ENCODE results near the gene ACAA2. TPM values are rescaled to one million over a fixed set of nuclear protein-coding genes. Genes with fewer than 3 reads are reported as not detected.
"Not testable (repeated sequence)": the region's sequence is repeated elsewhere in the genome, so short reads cannot be mapped to it uniquely, and the experiment has no call there.

ACAA2 gene
- total RNA-seq, 1 donor from 2014 or later: 99.0 TPM

DNA sequence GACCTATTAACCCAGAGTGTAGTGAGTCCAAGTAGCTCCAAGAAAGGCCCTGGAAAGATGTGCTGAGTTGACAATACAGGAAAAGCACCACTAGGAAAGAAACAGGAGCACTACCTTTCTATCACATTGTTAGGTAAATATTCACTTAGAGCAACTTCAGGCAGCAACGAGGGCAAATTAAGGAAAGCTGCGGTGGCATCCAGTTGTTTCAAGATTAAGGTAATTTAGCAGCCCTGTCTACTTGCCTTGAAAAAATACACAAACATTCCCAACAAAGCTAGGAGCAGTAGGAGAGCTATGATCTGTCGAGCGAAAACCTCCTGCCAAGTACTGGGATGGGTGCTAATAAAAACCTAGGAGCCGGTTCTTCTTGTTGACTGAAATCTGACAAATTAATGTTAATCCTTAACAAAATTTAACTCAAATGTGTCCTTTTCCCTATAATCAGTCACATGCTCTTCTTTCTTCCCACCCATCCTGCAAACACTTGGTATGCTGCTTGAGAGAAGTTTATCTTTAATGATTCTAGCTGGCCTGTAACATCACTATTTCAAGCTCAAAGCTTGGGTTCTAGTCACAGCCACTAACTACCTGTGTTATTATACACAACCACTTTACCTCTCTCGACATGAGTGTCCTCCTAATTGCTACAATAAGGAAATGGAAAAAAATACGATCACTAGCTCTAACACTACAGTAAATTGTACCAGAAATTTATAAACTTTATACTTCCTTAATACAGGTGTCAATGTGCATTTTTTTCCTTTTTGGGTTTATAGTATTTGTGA lies 2.0 kb downstream of the ACAA2 start:
- Mint-ChIP-seq H3K27ac (peak overlapping the region; percentile 92), H3K27me3 (no peaks in the 10 kb centered on the region), H3K4me3 (peak overlapping the region; percentile 78), H3K4me1 (ENCODE audit: unreplicated experiment) (peaks cover 16% of the 10 kb centered on the region), H3K9me3 (peaks cover 13% of the 10 kb centered on the region), H3K36me3 (peaks cover 28% of the 10 kb centered on the region)
- TF ChIP-seq, protein P1, sequence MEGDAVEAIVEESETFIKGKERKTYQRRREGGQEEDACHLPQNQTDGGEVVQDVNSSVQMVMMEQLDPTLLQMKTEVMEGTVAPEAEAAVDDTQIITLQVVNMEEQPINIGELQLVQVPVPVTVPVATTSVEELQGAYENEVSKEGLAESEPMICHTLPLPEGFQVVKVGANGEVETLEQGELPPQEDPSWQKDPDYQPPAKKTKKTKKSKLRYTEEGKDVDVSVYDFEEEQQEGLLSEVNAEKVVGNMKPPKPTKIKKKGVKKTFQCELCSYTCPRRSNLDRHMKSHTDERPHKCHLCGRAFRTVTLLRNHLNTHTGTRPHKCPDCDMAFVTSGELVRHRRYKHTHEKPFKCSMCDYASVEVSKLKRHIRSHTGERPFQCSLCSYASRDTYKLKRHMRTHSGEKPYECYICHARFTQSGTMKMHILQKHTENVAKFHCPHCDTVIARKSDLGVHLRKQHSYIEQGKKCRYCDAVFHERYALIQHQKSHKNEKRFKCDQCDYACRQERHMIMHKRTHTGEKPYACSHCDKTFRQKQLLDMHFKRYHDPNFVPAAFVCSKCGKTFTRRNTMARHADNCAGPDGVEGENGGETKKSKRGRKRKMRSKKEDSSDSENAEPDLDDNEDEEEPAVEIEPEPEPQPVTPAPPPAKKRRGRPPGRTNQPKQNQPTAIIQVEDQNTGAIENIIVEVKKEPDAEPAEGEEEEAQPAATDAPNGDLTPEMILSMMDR (conservative IDR thresholded peaks at IDR 0.05): no peak
- DNase-seq (ENCODE audit: extremely low spot score, unreplicated experiment): no peak

DNA sequence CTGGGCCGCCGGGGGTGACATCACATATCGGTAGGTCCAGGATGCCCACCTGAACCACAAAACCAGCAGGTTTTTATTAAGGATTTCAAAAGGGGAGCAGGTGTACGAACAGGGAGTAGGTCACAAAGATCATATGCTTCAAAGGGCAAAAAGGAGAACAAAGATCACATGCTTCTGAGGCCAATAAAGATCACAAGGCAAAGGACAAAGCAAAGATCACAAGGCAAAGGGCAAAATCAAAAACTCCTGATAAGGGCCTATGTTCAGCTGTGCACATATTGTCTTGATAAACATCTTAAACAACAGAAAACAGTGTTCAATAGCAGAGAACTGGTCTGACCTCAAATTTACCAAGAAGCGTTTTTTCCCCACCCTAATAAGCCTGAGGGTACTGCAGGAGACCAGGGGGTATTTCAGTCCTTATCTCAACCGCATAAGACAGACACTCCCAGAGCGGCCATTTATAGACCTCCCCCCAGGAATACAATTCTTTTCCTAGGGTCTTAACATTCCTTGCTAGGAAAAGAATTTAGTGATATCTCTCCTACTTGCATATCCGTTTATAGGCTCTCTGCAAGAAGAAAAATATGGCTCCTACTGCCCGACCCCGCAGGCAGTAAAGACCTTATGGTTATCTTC lies 4.7 kb downstream of the ACAA2 start:
- H3K4me1 Mint-ChIP-seq (ENCODE audit: unreplicated experiment): peaks cover 16% of the 10 kb centered on the region
- H3K9me3 Mint-ChIP-seq: peaks cover 13% of the 10 kb centered on the region
- not testable (repeated sequence) for DNase-seq (ENCODE audit: extremely low spot score, unreplicated experiment); H3K27ac Mint-ChIP-seq; H3K27me3 Mint-ChIP-seq; H3K4me3 Mint-ChIP-seq
- H3K36me3 Mint-ChIP-seq: peaks cover 33% of the 10 kb centered on the region

DNA sequence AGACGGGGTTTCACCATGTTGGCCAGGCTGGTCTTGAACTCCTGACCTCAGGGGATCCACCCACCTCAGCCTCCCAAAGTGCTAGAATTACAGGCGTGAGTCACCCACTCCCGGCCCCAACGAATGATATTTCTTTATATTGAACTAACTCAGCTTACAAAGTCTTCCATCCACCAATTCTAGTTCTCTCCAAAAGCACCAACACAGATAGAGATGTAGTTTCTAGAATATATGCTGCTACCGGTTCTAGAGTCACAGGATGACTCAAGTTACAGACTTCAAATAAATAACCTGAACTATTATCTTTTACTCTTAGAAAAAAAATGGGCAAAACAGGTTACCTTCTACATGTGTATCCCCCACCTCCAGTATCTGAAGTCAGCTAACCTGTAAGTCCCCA lies 9.2 kb downstream of the ACAA2 start:
- Mint-ChIP-seq H3K9me3 (peaks cover 5% of the 10 kb centered on the region), H3K27ac (no peak overlapping the region), H3K36me3 (peaks cover 40% of the 10 kb centered on the region), H3K4me3 (no peak overlapping the region), H3K27me3 (no peaks in the 10 kb centered on the region), H3K4me1 (ENCODE audit: unreplicated experiment) (no peaks in the 10 kb centered on the region)
- DNase-seq (ENCODE audit: extremely low spot score, unreplicated experiment): no peak
- TF ChIP-seq, protein P1 (conservative IDR thresholded peaks at IDR 0.05): no peak

DNA sequence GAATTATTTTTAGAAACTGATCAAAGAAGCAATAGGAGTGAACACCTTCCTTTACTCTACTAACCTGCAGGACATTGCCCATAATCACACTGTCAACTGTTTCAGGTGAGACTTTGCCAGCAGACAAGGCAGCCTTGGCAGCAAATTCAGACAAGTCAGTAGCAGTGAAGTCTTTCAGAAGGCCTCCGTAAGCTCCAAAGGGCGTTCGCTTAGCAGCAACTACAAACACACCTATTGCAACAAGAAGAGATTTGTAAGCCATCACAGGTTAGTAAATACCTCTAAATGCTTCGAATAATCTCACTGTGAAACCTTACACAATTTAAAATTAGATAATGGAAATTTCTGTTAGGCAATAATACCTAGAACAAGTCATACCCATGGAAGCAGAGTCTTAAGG lies 10.7 kb downstream of the ACAA2 start:
- no peak for DNase-seq (ENCODE audit: extremely low spot score, unreplicated experiment)
- H3K27ac Mint-ChIP-seq: no peak overlapping the region
- H3K27me3 Mint-ChIP-seq: no peaks in the 10 kb centered on the region
- H3K4me3 Mint-ChIP-seq: no peak overlapping the region
- H3K36me3 Mint-ChIP-seq: peaks cover 37% of the 10 kb centered on the region
- no peaks in the 10 kb centered on the region for H3K9me3 Mint-ChIP-seq
- H3K4me1 Mint-ChIP-seq (ENCODE audit: unreplicated experiment): no peaks in the 10 kb centered on the region
- TF ChIP-seq, protein P1 (conservative IDR thresholded peaks at IDR 0.05): no peak

DNA sequence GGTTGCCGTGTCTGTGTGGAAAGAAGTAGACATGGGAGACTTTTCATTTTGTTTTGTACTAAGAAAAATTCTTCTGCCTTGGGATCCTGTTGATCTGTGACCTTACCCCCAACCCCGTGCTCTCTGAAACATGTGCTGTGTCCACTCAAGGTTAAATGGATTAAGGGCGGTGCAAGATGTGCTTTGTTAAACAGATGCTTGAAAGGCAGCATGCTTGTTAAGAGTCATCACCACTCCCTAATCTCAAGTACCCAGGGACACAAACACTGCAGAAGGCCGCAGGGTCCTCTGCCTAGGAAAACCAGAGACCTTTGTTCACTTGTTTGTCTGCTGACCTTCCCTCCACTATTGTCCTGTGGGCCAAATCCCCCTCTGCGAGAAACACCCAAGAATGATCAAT lies 12.8 kb downstream of the ACAA2 start:
- not testable (repeated sequence) for H3K27ac Mint-ChIP-seq; H3K27me3 Mint-ChIP-seq; H3K4me1 Mint-ChIP-seq (ENCODE audit: unreplicated experiment); H3K4me3 Mint-ChIP-seq; H3K9me3 Mint-ChIP-seq; DNase-seq (ENCODE audit: extremely low spot score, unreplicated experiment)
- H3K36me3 Mint-ChIP-seq: peaks cover 28% of the 10 kb centered on the region

DNA sequence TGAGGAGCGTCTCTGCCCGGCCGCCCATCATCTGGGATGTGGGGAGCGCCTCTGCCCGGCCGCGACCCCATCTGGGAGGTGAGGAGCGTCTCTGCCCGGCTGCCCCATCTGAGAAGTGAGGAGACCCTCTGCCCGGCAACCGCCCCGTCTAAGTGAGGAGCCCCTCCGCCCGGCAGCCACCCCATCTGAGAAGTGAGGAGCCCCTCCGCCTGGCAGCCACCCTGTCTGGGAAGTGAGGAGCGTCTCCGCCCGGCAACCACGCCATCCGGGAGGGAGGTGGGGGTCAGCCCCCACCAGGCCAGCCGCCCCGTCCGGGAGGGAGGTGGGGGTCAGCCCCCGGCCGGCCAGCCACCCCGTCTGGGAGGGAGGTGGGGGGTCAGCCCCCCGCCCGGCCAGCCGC lies 13.5 kb downstream of the ACAA2 start:
- H3K27me3 Mint-ChIP-seq; H3K4me3 Mint-ChIP-seq; H3K4me1 Mint-ChIP-seq (ENCODE audit: unreplicated experiment); H3K9me3 Mint-ChIP-seq; H3K27ac Mint-ChIP-seq; DNase-seq (ENCODE audit: extremely low spot score, unreplicated experiment): not testable (repeated sequence)
- H3K36me3 Mint-ChIP-seq: peaks cover 32% of the 10 kb centered on the region

DNA sequence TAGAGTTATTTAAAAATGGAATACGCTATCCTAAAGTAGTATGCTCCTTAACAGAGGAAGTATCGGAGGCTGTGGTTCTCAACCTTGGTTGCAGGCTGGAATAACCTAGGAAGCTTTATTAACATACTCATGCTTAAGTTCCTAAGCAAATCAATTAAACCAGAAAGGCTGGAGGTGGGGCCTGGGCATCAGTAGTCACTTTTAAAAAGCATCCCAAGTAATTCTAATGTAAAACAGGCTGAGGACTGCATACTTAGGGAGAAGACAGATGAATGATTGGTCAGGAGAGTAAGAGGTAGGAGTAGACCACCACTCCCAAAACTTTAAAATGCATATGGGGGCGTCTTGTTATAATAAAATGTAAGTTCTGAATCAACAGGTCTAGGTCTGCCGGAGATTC lies 15.3 kb downstream of the ACAA2 start:
- peaks cover 9% of the 10 kb centered on the region for H3K4me1 Mint-ChIP-seq (ENCODE audit: unreplicated experiment)
- H3K27me3 Mint-ChIP-seq: no peaks in the 10 kb centered on the region
- DNase-seq (ENCODE audit: extremely low spot score, unreplicated experiment): no peak
- H3K36me3 Mint-ChIP-seq: peaks cover 38% of the 10 kb centered on the region
- TF ChIP-seq, protein P1 (conservative IDR thresholded peaks at IDR 0.05): no peak
- no peak overlapping the region for H3K4me3 Mint-ChIP-seq
- H3K27ac Mint-ChIP-seq: no peak overlapping the region
- H3K9me3 Mint-ChIP-seq: no peaks in the 10 kb centered on the region
